NT2/D1 (cell line): ENCODE data around the gene ZKSCAN4.

ENCODE experiments used
- SUZ12 ChIP-seq: IDR thresholded peaks from 2 replicates; pipeline ENCODE4 v1.6.1; 2011; ENCODE audit not compliant: insufficient read length, insufficient read depth; ENCODE audit errors: extremely low read depth
- YY1 ChIP-seq: IDR thresholded peaks from 2 replicates; pipeline ENCODE4 v1.6.1; 2011; ENCODE audit not compliant: insufficient read length, insufficient read depth

DNA sequence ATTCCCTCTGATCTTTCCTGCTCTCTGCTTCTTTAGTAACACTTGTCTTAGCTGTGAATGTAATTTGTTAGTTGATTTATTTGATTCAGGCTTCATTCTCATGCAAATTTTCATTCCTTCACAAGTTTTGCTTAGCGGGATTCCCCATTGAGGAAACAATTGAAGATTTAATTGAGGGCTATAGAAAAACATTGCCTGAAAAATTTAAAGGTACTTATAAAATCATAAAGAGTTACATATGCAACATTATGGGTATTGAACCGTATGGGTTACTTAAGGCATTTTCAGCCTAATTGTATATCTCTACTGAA lies 38.9 kb downstream of the ZKSCAN4 start:
- no peak for TF ChIP-seq YY1
- no peak for TF ChIP-seq SUZ12
